Transverse colon (tissue), 4 donors: Measurements from ENCODE around the gene SUPT4H1. TPM values are rescaled to one million over a fixed set of nuclear protein-coding genes. Genes with fewer than 3 reads are reported as not detected.
"Not testable (repeated sequence)": the region's sequence is repeated elsewhere in the genome, so short reads cannot be mapped to it uniquely, and the experiment has no call there.

ENCODE experiments used
- DNase-seq: peaks from one replicate; pipeline ENCODE4 v3.0.0-alpha.2; 2019
- H3K27ac ChIP-seq, 4 donors: fragments of 200-600 bp; sonication (generic); 2 replicates each; pipeline ENCODE4 v1.5.1; 2016 to 2018; ENCODE audit warnings: inconsistent platforms in 4 of 4
- H3K27me3 ChIP-seq: fragments of 200-600 bp; sonication (generic); 2 replicates; pipeline ENCODE4 v1.5.1; 2017; ENCODE audit warnings: inconsistent platforms
- H3K36me3 ChIP-seq, 4 donors: fragments of 200-600 bp; sonication (generic); 2 replicates each; pipeline ENCODE4 v1.5.1; 2017 to 2019; ENCODE audit warnings: inconsistent platforms in 4 of 4
- H3K4me1 ChIP-seq, 4 donors: fragments of 200-600 bp; sonication (generic); 2 replicates each; pipeline ENCODE4 v1.5.1; 2017 to 2020; ENCODE audit warnings: inconsistent platforms in 4 of 4
- H3K4me3 ChIP-seq, 4 donors: fragments of 200-600 bp; sonication (generic); 1 replicate in 1 of 4; 2 replicates in 3 of 4; pipeline versions ENCODE4 v1.5.1 to v1.6.1; 2017 to 2019; ENCODE audit warnings: inconsistent platforms in 4 of 4
- H3K9me3 ChIP-seq, 2 donors: fragments of 200-600 bp; sonication (generic); 2 replicates each; pipeline ENCODE4 v1.5.1; 2017 to 2019; ENCODE audit warnings: inconsistent platforms in 2 of 2
- CTCF ChIP-seq, 5 experiments: fragments of 200-600 bp in 3 of 5; fragments of 450-650 bp in 2 of 5; sonication (generic) in 3 of 5; IDR thresholded peaks; 1 replicate in 2 of 5; 2 replicates in 3 of 5; pipeline ENCODE4 v1.5.1; 2016 to 2017; ENCODE audit warnings: antibody characterized with exemption in 5 of 5, inconsistent platforms in 3 of 5, mild to moderate bottlenecking in 2 of 5, moderate library complexity in 1 of 5
- EP300 ChIP-seq: sonication (generic); formaldehyde crosslinking; IDR thresholded peaks from one replicate; pipeline ENCODE4 v1.6.1; 2017; ENCODE audit warnings: antibody characterized with exemption, low read depth
- POLR2A ChIP-seq: fragments of 450-650 bp; IDR thresholded peaks from one replicate; pipeline ENCODE4 v1.6.1; 2016; ENCODE audit warnings: antibody characterized with exemption, mild to moderate bottlenecking, moderate library complexity
- POLR2AphosphoS5 ChIP-seq, 3 donors: sonication (generic); formaldehyde crosslinking; IDR thresholded peaks; one replicate each; pipeline ENCODE4 v1.6.1; 2016; ENCODE audit warnings: antibody characterized with exemption in 3 of 3
- WGBS, 2 donors: methylation state at CpG; one replicate each; pipeline ENCODE4 v1.1.5; 2018; ENCODE audit warnings: low coverage in 1 of 2; 5-methylcytosine and 5-hydroxymethylcytosine counted together
- in situ Hi-C, 4 donors: fragments of 200-750 bp; cut with MboI; loops; one replicate each; pipeline versions ENCODE4 v1.15.0 to v1.15.1; 2017; ENCODE audit warnings: low sequenced_read_pairs in 3 of 4, low pct_ligation_motif_present in 1 of 4, low pct_unique_long_range_greater_than_20kb in 1 of 4
- intact Hi-C: fragments of 100-400 bp; cut with DNase I; formaldehyde crosslinking; loops from one replicate; pipeline ENCODE4 v1.15.1; 2023; ENCODE audit warnings: low total_unique reads
- total RNA-seq, 4 donors: library from RNA; depleted of rRNA; stranded (reverse); fragments of >200 nt; gene quantifications; one replicate each; pipeline ENCODE4 v1.1.0, GENCODE V29; 2016

The SUPT4H1 gene
- total RNA-seq, 4 donors from 2014 or later: 12.0 to 66.3 (median 40.0) TPM

- no peaks in the 10 kb centered on the region for H3K9me3 ChIP-seq
- no peak for DNase-seq
- TF ChIP-seq CTCF (IDR thresholded peaks at IDR 0.05) (no peak), POLR2AphosphoS5 (IDR thresholded peaks at IDR 0.05) (peak in 1 of 3 donors; percentile 25)
- no peaks in the 10 kb centered on the region for H3K36me3 ChIP-seq
- peaks cover 0 to 69% (median 43%) of the 10 kb centered on the region in 4 donors for H3K4me1 ChIP-seq
- H3K4me3 ChIP-seq: no peak overlapping the region
- intact Hi-C loops (no loop called here), in situ Hi-C loops (no loop called here)
- no peaks in the 10 kb centered on the region for H3K27me3 ChIP-seq
- H3K27ac ChIP-seq: peak overlapping the region; percentile 39 to 61 (median 56)
- WGBS, 2 donors: 24 to 25% methylated on average over 3 of the region's 3 CpGs
Observed at GRCh38 chr17:58398574-58399266, 46.7 kb upstream of the SUPT4H1 start.

DNA sequence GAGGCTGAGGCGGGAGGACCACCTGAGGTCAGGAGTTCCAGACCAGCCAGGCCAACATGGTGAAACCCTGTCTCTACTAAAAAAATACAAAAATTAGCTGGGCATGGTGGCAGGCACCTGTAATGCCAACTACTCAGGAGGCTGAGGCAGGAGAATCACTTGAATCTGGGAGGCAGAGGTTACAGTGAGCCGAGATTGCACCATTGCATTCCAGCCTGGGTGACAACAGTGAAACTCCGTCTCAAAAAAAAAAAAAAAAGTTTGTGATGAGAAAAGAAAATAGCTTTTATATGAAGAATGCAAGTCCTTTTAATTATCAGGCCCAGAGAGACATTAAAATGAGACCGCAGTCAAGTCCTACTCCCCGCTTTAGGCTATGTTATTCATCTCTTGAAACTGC lies 45.4 kb upstream of the SUPT4H1 start:
- DNase-seq, H3K9me3 ChIP-seq, intact Hi-C loops, H3K27me3 ChIP-seq, in situ Hi-C loops, H3K4me3 ChIP-seq, H3K36me3 ChIP-seq: not testable (repeated sequence)
- H3K4me1 ChIP-seq: peaks cover 0 to 69% (median 38%) of the 10 kb centered on the region in 4 donors
- WGBS, 2 donors: 71 to 83% methylated on average over 2 to 5 of the region's 5 CpGs
- peak overlapping the region in 2 of 4 donors; percentile 55 to 58 for H3K27ac ChIP-seq

DNA sequence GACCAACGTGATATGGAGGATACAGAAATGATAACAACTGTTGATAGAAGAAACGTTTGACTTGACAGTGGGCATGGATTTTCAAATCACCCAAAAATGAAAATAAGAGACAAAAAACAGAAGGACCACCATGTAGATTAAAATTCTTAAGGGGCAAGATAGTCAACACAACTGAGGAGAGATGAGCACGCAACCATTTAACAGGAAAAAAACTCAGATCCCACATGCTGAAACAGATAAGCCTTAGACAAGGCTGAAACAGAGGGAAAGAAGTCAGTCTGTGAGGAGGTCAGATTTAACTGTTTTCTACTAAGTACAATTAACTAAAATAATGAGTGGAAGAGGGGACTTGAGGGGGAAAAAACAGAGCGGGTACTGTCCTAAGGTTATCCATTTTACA lies 44.2 kb upstream of the SUPT4H1 start:
- no peaks in the 10 kb centered on the region for H3K27me3 ChIP-seq
- WGBS, 2 donors: 49 to 59% methylated on average over 3 to 4 of the region's 4 CpGs
- DNase-seq: no peak
- peaks cover 0 to 74% (median 37%) of the 10 kb centered on the region in 4 donors for H3K4me1 ChIP-seq
- H3K36me3 ChIP-seq: no peaks in the 10 kb centered on the region
- intact Hi-C loops: no loop called here
- H3K27ac ChIP-seq: no peak overlapping the region
- in situ Hi-C loops: no loop called here
- no peaks in the 10 kb centered on the region for H3K9me3 ChIP-seq
- TF ChIP-seq CTCF (IDR thresholded peaks at IDR 0.05) (no peak), POLR2AphosphoS5 (IDR thresholded peaks at IDR 0.05) (no peak), POLR2A (no peak), EP300 (no peak)
- H3K4me3 ChIP-seq: no peak overlapping the region

GRCh38 chr17:58394534-58395223 lies 42.7 kb upstream of the SUPT4H1 start:
- 48 to 57% methylated on average over 3 of the region's 3 CpGs for WGBS, 2 donors
- no peak for DNase-seq
- peak overlapping the region; percentile 48 to 68 (median 64) for H3K27ac ChIP-seq
- peaks cover 4 to 77% (median 33%) of the 10 kb centered on the region in 4 donors for H3K4me1 ChIP-seq
- in situ Hi-C loops (no loop called here), intact Hi-C loops (no loop called here)
- TF ChIP-seq POLR2A (no peak), POLR2AphosphoS5 (IDR thresholded peaks at IDR 0.05) (peak in 1 of 3 donors; percentile 57)
- no peak overlapping the region for H3K4me3 ChIP-seq
- H3K9me3 ChIP-seq: no peaks in the 10 kb centered on the region
- H3K36me3 ChIP-seq: no peaks in the 10 kb centered on the region
- no peaks in the 10 kb centered on the region for H3K27me3 ChIP-seq

- Histone ChIP-seq H3K36me3 (no peaks in the 10 kb centered on the region), H3K27ac (peak overlapping the region; percentile 55 to 79 (median 62)), H3K9me3 (no peaks in the 10 kb centered on the region), H3K4me1 (peaks cover 4 to 83% (median 31%) of the 10 kb centered on the region in 4 donors), H3K27me3 (no peaks in the 10 kb centered on the region), H3K4me3 (no peak overlapping the region)
- in situ Hi-C loops: no loop called here
- intact Hi-C loops: no loop called here
- WGBS, 2 donors: 30 to 68% methylated on average over 2 to 10 of the region's 10 CpGs
- TF ChIP-seq CTCF (IDR thresholded peaks at IDR 0.05) (no peak), POLR2A (peak; percentile 60), EP300 (no peak), POLR2AphosphoS5 (IDR thresholded peaks at IDR 0.05) (peak; percentile 34 to 82 (median 81))
- peak; percentile 93 for DNase-seq
Observed at GRCh38 chr17:58391302-58391984, 39.4 kb upstream of the SUPT4H1 start.
